ENCODE results near the gene ZBTB43. TPM values are rescaled to one million over a fixed set of nuclear protein-coding genes. Genes with fewer than 3 reads are reported as not detected.
A peak's percentile ranks its signal among the peaks of the same experiment; 100 is the strongest.

Gene ZBTB43
- total RNA-seq, 4 donors from 2014 or later, result 21.2 to 46.1 (median 32.2) TPM

DNA sequence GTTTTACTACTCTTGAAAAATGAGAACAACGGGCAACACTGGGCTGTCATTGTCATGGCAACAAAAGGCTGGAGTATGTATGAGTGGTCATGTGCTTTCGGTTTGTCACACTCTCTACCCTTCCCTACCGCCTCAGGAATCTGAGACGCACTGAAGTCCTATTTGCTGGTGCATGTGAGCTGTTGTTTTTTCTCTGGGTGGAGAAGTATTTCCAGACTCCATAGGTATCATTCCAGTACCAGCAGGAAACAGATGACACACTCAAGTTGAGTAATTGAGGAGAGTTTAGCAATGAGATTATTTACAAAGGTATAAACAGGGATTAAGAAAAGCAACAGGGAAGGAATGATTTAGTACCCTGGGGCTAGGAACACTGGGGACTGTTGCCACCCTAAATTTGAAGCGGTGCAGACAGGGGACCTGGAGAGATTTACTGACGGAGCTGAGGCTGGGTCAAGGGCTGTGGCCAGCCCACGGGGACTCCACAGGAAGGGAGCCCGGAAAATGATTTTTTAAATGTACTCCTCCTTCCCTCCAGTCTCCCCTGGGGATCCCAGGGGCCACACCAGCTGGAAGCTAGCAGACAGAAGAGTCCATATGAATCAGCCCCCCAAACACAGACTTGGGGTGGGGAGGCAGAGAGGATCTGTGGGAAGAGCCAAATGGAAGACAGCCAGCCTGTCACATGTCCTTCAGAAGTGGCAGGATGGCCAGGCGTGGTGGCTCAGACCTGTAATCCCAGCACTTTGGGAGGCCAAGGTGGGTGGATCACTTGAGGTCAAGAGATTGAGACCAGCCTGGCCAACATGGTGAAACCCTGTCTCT, 13.2 kb upstream of the ZBTB43 start:
- Histone ChIP-seq H3K9me3 (no peaks in the 10 kb centered on the region), H3K27me3 (peaks cover 19% of the 10 kb centered on the region), H3K27ac (peak overlapping the region; percentile 82), H3K4me3 (no peak overlapping the region), H3K4me1 (peaks cover 43% of the 10 kb centered on the region), H3K36me3 (no peaks in the 10 kb centered on the region)
- no peak for TF ChIP-seq POLR2A (IDR thresholded peaks at IDR 0.05)
- TF ChIP-seq POLR2AphosphoS5 (IDR thresholded peaks at IDR 0.05), result peak in 2 of 3 donors; percentile 35 to 59
- 39% methylated on average over 9 of the region's 9 CpGs for WGBS
- no peak for DNase-seq (ENCODE audit: low spot score in 2 of 2)

DNA sequence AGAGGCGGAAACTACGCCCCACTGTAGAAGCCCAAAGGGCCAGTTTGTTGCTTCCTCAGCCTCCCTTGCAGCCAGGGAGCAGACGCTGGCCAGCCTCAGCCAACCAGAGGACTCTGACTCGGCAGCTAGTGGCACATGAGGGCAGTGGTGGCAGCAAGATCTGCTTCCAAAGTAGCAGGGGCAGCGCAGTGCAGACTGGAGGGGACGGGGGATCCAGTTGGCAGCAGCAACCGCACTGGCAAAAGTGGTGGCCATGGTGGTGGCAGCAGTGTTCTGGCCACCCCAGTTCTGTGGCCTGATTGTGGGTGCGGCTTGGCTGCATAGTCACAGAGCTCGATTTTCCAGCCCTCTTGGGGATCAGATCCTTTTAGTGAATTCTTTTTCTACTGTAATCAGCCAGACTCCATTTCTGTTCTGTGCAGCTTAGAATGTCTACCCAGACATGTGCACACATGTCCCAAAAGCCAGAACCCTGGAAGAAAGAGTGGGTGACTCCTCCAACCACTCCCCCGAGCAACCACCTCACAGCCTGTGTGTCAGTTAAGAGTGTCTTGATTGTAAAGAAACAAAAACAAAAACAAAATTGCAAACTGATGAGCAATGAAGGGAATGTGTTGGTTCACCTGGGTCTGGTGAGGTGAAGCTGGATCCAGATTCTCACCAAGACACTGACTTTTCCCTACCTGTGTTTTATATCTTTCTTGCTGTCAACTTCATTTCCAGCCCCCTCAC, 11.0 kb upstream of the ZBTB43 start:
- Histone ChIP-seq H3K27ac (peak overlapping the region; percentile 75), H3K9me3 (no peaks in the 10 kb centered on the region), H3K36me3 (no peaks in the 10 kb centered on the region), H3K4me3 (peak overlapping the region; percentile 2), H3K27me3 (peaks cover 19% of the 10 kb centered on the region), H3K4me1 (peaks cover 30% of the 10 kb centered on the region)
- TF ChIP-seq POLR2AphosphoS5 (IDR thresholded peaks at IDR 0.05) (no peak), POLR2A (IDR thresholded peaks at IDR 0.05) (no peak), EP300 (IDR thresholded peaks at IDR 0.05) (no peak)
- TF ChIP-seq, protein P1, sequence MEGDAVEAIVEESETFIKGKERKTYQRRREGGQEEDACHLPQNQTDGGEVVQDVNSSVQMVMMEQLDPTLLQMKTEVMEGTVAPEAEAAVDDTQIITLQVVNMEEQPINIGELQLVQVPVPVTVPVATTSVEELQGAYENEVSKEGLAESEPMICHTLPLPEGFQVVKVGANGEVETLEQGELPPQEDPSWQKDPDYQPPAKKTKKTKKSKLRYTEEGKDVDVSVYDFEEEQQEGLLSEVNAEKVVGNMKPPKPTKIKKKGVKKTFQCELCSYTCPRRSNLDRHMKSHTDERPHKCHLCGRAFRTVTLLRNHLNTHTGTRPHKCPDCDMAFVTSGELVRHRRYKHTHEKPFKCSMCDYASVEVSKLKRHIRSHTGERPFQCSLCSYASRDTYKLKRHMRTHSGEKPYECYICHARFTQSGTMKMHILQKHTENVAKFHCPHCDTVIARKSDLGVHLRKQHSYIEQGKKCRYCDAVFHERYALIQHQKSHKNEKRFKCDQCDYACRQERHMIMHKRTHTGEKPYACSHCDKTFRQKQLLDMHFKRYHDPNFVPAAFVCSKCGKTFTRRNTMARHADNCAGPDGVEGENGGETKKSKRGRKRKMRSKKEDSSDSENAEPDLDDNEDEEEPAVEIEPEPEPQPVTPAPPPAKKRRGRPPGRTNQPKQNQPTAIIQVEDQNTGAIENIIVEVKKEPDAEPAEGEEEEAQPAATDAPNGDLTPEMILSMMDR (IDR thresholded peaks at IDR 0.05), result no peak
- DNase-seq (ENCODE audit: low spot score in 2 of 2), result no peak
- WGBS, result 50% methylated on average over 5 of the region's 10 CpGs

DNA sequence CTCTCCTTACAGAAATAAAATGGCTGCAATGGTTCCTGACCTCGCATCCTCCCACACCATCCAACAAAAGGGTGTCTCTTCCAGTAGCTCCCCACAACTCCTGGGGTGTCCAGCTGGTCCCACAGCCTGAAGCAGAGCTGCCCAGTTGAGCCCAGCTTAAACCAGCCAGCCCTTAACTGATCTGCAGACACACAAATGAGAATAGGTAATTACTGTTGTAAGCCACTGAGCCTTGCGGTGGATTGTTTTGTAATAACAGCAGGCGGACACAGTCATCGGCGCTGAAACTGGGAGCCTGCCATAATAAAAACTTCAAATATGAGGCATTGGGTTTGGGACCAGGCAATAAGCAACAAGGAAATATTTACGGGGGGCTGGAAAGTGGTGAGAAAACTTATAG, 10.4 kb upstream of the ZBTB43 start:
- 73% methylated on average over 6 of the region's 6 CpGs for WGBS
- Histone ChIP-seq H3K36me3 (no peaks in the 10 kb centered on the region), H3K9me3 (no peaks in the 10 kb centered on the region), H3K27me3 (peaks cover 19% of the 10 kb centered on the region), H3K27ac (peak overlapping the region; percentile 75), H3K4me1 (peaks cover 28% of the 10 kb centered on the region), H3K4me3 (no peak overlapping the region)
- no peak for DNase-seq (ENCODE audit: low spot score in 2 of 2)
- no peak for TF ChIP-seq POLR2AphosphoS5 (IDR thresholded peaks at IDR 0.05)
- TF ChIP-seq, protein P1 (IDR thresholded peaks at IDR 0.05), result no peak
- TF ChIP-seq EP300 (IDR thresholded peaks at IDR 0.05), result no peak
- TF ChIP-seq POLR2A (IDR thresholded peaks at IDR 0.05), result no peak

DNA sequence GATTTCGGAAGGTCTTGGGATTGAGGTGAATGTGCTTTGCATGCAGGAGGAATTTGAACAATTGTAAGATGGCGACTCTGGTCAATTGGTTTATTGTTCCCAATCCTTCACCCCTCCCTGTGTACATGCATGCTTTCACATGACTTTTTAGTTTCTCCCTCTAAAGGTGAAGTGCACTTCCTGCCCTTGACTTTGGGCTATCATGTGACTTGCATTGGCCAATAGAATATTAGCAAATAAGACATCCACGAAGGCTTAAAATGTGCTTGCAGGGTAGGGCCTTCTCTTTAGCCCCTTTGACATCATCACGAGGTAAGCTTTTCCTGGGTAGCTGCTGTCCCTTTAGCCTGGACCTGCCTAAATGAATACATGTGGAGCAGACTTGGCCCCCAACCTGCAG, 8.1 kb upstream of the ZBTB43 start:
- Histone ChIP-seq H3K36me3 (no peaks in the 10 kb centered on the region), H3K4me1 (peaks cover 24% of the 10 kb centered on the region), H3K27me3 (peaks cover 14% of the 10 kb centered on the region), H3K27ac (no peak overlapping the region), H3K4me3 (no peak overlapping the region), H3K9me3 (no peaks in the 10 kb centered on the region)
- TF ChIP-seq POLR2AphosphoS5 (IDR thresholded peaks at IDR 0.05) (no peak), POLR2A (IDR thresholded peaks at IDR 0.05) (no peak), EP300 (IDR thresholded peaks at IDR 0.05) (no peak)
- TF ChIP-seq, protein P1 (IDR thresholded peaks at IDR 0.05), result no peak
- 86% methylated on average over 4 of the region's 4 CpGs for WGBS
- no peak for DNase-seq (ENCODE audit: low spot score in 2 of 2)

DNA sequence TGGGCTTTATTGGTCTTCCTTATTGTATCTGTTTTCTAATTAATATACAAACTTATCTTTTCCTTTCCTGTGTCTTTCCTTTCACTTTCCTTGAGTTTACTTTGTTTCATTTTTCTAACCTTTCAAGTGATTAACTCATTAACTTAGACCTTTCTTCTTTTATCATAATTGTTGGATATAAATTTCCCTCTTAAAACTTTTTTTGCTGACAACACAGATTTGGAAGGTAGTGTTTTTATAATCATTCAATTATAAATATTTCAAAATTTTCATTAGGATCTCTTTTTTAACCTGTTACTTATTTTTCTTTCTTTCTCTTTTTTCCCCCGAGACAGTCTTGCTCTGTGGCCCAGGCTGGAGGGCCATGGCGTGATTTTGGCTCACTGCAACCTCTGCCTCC, 6.9 kb upstream of the ZBTB43 start:
- Histone ChIP-seq H3K27me3 (peaks cover 5% of the 10 kb centered on the region), H3K4me1 (peaks cover 14% of the 10 kb centered on the region), H3K4me3 (no peak overlapping the region), H3K36me3 (no peaks in the 10 kb centered on the region), H3K9me3 (no peaks in the 10 kb centered on the region), H3K27ac (no peak overlapping the region)
- no peak for DNase-seq (ENCODE audit: low spot score in 2 of 2)
- no peak for TF ChIP-seq EP300 (IDR thresholded peaks at IDR 0.05)
- no peak for TF ChIP-seq POLR2A (IDR thresholded peaks at IDR 0.05)
- TF ChIP-seq, protein P1 (IDR thresholded peaks at IDR 0.05), result no peak
- TF ChIP-seq POLR2AphosphoS5 (IDR thresholded peaks at IDR 0.05), result no peak
- 76% methylated on average over 2 of the region's 2 CpGs for WGBS
